ENCODE data around the gene PRPH.
"Not testable (repeated sequence)": the region's sequence is repeated elsewhere in the genome, so short reads cannot be mapped to it uniquely, and the experiment has no call there.

PRPH gene

DNA sequence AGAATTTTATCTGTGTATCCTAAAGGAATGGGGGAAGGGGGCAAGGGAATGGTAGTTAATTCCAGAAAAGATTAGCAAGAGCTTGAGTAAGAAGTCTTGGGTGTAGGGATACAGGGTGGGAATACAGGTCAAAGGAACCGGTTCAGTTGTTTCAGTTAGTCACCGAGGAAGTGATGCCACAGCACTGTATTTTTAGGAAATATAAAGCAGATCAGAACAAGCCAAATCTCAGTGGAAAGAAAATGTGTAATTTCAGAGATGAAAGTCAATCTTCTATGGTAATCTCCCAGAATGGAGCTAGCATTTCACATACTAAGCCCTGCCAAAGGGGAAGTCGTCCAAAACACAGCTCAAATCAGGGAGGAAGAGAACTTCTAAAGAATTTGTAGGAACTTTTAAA, 34.8 kb upstream of the PRPH start:
- TF ChIP-seq, protein P1, sequence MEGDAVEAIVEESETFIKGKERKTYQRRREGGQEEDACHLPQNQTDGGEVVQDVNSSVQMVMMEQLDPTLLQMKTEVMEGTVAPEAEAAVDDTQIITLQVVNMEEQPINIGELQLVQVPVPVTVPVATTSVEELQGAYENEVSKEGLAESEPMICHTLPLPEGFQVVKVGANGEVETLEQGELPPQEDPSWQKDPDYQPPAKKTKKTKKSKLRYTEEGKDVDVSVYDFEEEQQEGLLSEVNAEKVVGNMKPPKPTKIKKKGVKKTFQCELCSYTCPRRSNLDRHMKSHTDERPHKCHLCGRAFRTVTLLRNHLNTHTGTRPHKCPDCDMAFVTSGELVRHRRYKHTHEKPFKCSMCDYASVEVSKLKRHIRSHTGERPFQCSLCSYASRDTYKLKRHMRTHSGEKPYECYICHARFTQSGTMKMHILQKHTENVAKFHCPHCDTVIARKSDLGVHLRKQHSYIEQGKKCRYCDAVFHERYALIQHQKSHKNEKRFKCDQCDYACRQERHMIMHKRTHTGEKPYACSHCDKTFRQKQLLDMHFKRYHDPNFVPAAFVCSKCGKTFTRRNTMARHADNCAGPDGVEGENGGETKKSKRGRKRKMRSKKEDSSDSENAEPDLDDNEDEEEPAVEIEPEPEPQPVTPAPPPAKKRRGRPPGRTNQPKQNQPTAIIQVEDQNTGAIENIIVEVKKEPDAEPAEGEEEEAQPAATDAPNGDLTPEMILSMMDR (IDR thresholded peaks at IDR 0.05; ENCODE audit: low read depth, low read length): no peak
- peak; percentile 78 to 79 for DNase-seq (ENCODE audit: low read depth in 2 of 2)
- no peak overlapping the region for H3K4me3 ChIP-seq (replicated peaks in 1 of 2; ENCODE audit: low read depth in 2 of 2, low read length in 2 of 2)

DNA sequence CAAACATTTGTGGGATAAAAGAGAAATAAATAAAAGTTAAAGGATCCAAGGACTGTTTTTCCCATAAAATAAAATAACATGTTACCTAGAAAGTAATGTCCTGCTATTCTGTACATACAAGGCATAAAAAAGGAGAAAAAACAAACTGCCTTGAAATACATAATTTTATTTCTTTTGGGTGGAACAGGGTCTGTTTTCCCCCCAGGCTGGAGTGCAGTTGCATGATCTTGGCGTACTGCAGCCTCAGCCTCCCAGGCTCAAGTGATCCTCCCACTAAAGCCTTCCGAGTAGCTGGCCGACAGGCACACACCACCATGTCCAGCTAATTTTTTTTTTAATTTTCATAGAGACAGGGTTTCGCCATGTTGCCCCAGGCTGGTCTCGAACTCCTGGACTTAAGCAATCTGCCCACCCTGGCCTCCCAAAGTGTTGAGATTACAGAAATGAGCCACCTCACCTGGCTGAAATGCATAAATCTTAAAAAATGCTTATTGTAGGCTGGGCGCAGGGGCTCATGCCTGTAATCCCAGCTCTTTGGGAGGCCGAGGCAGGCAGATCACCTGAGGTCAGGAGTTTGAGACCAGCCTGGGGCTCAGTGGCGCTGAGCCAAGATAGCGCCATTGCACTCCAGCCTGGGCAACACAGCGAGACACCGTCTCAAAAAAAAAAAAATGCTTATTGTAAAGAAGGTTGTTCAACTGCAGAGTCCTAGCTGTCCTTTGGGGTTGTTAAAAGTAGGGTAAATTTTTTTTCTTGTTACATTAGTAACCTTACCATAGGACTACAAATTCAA, 34.2 kb upstream of the PRPH start:
- peak in 1 of 2 donors; percentile 32 for DNase-seq (ENCODE audit: low read depth in 2 of 2)
- no peak overlapping the region for H3K4me3 ChIP-seq (replicated peaks in 1 of 2; ENCODE audit: low read depth in 2 of 2, low read length in 2 of 2)
- TF ChIP-seq, protein P1 (IDR thresholded peaks at IDR 0.05; ENCODE audit: low read depth, low read length): no peak

DNA sequence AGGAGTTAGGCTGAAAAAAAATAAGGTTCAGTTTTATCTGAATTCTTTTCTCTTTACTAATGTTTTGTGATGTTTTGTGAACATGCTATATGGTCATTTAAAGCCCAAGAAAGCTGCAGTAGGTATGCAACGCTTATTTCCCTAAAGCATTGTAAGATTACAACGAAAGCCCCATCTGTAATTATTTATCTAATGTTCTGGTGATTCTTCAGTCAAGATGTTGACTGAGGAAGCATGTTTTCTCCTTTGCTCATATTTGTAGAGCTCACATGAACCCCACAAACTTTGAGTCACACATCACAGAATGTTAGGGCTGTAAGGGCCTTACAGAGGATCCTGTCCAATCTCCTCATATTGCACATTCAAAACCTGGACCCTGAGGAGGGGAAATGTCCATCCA, 33.2 kb upstream of the PRPH start:
- no peak overlapping the region for H3K4me3 ChIP-seq (replicated peaks in 1 of 2; ENCODE audit: low read depth in 2 of 2, low read length in 2 of 2)
- DNase-seq (ENCODE audit: low read depth in 2 of 2): peak in 1 of 2 donors; percentile 57
- TF ChIP-seq, protein P1 (IDR thresholded peaks at IDR 0.05; ENCODE audit: low read depth, low read length): no peak

DNA sequence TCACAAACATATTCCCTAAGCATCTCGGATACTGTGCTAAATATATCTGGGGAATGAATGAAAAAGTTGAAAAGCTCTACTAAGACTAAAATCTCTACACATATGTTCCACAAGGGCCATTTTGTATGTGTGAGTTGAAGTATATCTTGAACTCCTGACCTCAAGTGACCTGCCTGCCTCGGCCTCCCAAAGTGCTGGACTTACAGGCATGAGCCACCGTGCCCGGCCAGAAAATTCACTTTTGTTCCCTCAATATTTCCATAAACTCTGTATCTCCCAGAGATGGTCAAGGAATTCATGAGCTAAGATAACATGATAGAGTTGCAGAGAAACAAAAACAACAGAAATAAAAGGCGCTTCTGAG, 31.6 kb upstream of the PRPH start:
- TF ChIP-seq, protein P1 (IDR thresholded peaks at IDR 0.05; ENCODE audit: low read depth, low read length): no peak
- no peak for DNase-seq (ENCODE audit: low read depth in 2 of 2)
- no peak overlapping the region for H3K4me3 ChIP-seq (replicated peaks in 1 of 2; ENCODE audit: low read depth in 2 of 2, low read length in 2 of 2)

DNA sequence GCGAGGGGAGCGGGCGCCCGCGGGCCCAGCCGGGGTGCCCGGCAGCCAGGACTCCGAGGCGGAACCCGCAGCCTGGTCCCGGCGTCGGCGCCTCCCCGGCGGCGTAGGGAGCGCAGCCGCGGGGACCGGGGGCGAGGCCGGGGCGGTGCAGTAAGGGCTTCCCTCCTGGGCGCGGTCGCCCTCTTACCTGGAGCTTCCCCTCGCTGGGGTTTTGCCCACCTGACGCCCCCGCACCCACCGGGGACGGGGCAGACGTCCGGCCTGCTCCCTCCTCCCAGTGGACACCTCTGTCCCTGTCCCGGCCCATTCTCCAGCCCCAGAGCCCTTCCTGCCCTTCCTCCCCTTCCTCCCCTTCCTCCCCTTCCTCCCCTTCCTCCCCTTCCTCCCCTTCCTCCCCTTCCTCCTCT, 30.5 kb upstream of the PRPH start:
- DNase-seq (ENCODE audit: low read depth in 2 of 2): peak in 1 of 2 donors; percentile 55
- peak overlapping the region; percentile 87 to 93 for H3K4me3 ChIP-seq (replicated peaks in 1 of 2; ENCODE audit: low read depth in 2 of 2, low read length in 2 of 2)
- TF ChIP-seq, protein P1 (IDR thresholded peaks at IDR 0.05; ENCODE audit: low read depth, low read length): no peak

DNA sequence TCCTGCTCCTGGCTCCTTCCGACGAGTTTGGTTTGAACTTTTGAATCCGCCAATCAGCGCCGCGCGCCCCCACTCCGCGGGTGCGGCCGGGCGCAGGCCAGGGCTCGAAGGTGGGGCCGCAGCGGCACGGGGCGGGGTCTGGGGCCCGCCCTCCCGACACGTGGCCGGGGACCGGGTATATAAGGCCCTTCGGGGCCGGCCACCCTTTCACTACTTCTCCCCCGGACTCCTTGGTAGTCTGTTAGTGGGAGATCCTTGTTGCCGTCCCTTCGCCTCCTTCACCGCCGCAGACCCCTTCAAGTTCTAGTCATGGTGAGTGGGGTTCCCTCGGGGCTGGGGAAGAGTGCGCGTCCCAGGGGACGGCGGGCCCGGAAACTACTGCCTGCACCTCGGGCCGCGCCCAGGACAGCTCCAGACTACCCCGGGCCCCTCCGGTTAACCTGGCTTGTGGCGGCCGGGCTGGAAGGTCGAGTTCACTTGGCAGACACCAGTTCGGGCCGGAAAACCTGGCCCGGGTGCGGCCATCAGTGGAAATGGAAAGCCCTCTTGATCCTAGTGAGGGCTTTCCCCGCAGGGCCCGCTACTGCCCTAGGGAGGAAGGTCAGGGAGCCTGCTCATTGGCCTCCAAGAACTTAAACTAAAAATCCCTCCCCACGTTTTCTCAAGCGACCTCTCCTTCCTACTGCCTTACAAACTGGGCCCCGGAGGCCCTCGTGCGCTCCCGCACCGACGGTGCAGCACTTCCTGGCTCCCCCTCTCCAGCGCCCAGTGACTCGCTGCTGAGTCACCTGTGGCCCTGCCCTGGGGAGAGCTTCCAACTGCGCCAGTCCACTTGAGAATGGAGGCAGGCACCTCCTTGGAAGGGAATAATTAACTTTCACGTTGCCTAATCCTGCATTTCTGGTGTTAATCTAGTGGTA, 29.8 kb upstream of the PRPH start, which contains the start of gene TUBA1C:
TSS of gene TUBA1C (plus strand) at position 210 of the 920 bp plus-strand sequence. CDS start at position 310, 100 bp downstream.
- peak; percentile 95 to 96 for DNase-seq (ENCODE audit: low read depth in 2 of 2)
- H3K4me3 ChIP-seq (replicated peaks in 1 of 2; ENCODE audit: low read depth in 2 of 2, low read length in 2 of 2): peak within 1 kb of the TSS; percentile 87 to 93
- TF ChIP-seq, protein P1 (IDR thresholded peaks at IDR 0.05; ENCODE audit: low read depth, low read length): peak; percentile 4

DNA sequence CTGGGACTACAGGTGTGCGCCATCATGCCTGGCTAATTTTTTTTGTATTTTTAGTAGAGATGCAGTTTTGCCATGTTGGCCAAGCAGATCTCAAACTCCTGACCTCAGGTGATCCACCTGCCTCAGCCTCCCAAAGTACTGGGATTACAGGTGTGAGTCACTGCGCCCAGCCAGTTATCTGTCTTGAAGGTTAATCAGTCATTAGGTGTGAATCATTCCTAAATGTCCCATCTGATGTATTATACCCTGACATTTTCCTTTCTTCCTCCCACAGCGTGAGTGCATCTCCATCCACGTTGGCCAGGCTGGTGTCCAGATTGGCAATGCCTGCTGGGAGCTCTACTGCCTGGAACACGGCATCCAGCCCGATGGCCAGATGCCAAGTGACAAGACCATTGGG, 25.8 kb upstream of the PRPH start:
- peak overlapping the region in 1 of 2 donors; percentile 41 for H3K4me3 ChIP-seq (replicated peaks in 1 of 2; ENCODE audit: low read depth in 2 of 2, low read length in 2 of 2)
- not testable (repeated sequence) for DNase-seq (ENCODE audit: low read depth in 2 of 2)
